PC-9 (cell line): ENCODE results near the gene PARP16. TPM values are rescaled to one million over a fixed set of nuclear protein-coding genes. Genes with fewer than 3 reads are reported as not detected.

ENCODE experiments used
- Bru-seq: library from RNA; stranded (reverse); fragments of 400-500 nt; gene quantifications from one replicate; lab custom pipeline; 2021; lab: Mats Ljungman, UMichigan
- BruChase-seq, 2 experiments: library from RNA; stranded (reverse); fragments of 400-500 nt; gene quantifications; one replicate each; lab custom pipeline; 2021; lab: Mats Ljungman, UMichigan
- BruUV-seq: library from RNA; stranded (reverse); fragments of 400-500 nt; replicated peaks from 2 replicates; lab custom pipeline; 2021; lab: Mats Ljungman, UMichigan
- CTCF ChIA-PET: fragments of 300-600 bp; sonication (Branson Sonifier 250); formaldehyde crosslinking; loops from one replicate; lab custom pipeline; 2022; ENCODE audit warnings: antibody characterized with exemption; lab: Charles Lee
- POLR2A ChIA-PET: fragments of 300-600 bp; sonication (Branson Sonifier 250); formaldehyde crosslinking; loops from one replicate; lab custom pipeline; 2022; ENCODE audit warnings: antibody characterized with exemption; ENCODE audit not compliant: unreplicated experiment; lab: Charles Lee
- DNase-seq, 2 experiments: peaks; one replicate each; pipeline versions ENCODE4 v3.0.0 to v3.0.0-alpha.2; 2015 to 2022; ENCODE audit warnings: mixed read lengths in 1 of 2
- H2AFZ ChIP-seq: fragments of 200-600 bp; sonication (generic); 2 replicates; pipeline ENCODE4 v1.8.1; 2017; ENCODE audit warnings: antibody characterized with exemption
- H3F3A ChIP-seq: fragments of 200-600 bp; sonication (generic); 2 replicates; pipeline ENCODE4 v1.8.1; 2017; ENCODE audit warnings: antibody characterized with exemption, mild to moderate bottlenecking, low read depth; ENCODE audit not compliant: insufficient read depth
- H3K27ac ChIP-seq: fragments of 200-600 bp; sonication (generic); 2 replicates; pipeline ENCODE4 v1.6.1; 2016; ENCODE audit warnings: mixed run types
- H3K27me3 ChIP-seq: fragments of 200-600 bp; sonication (generic); 2 replicates; pipeline ENCODE4 v1.6.1; 2016; ENCODE audit warnings: low read depth, mixed run types; ENCODE audit not compliant: insufficient read depth
- H3K36me3 ChIP-seq: fragments of 200-600 bp; sonication (generic); 2 replicates; pipeline ENCODE4 v1.6.1; 2016; ENCODE audit warnings: low read depth, mixed run types
- H3K4me1 ChIP-seq: fragments of 200-600 bp; sonication (generic); replicated peaks from 2 replicates; pipeline ENCODE4 v1.6.1; 2016; ENCODE audit warnings: mixed run types; ENCODE audit not compliant: insufficient read depth
- H3K4me2 ChIP-seq: fragments of 200-600 bp; sonication (generic); 2 replicates; pipeline ENCODE4 v1.6.1; 2017; ENCODE audit warnings: mixed run types
- H3K4me3 ChIP-seq: fragments of 200-600 bp; sonication (generic); 2 replicates; pipeline ENCODE4 v1.6.1; 2016; ENCODE audit warnings: mixed run types
- H3K79me2 ChIP-seq: fragments of 200-600 bp; sonication (generic); 2 replicates; pipeline ENCODE4 v1.6.1; 2017; ENCODE audit warnings: low read depth, mixed run types
- H3K9me2 ChIP-seq: fragments of 200-600 bp; sonication (generic); 2 replicates; pipeline ENCODE4 v1.8.1; 2017; ENCODE audit warnings: mild to moderate bottlenecking; ENCODE audit not compliant: insufficient read depth
- H3K9me3 ChIP-seq: fragments of 200-600 bp; sonication (generic); 2 replicates; pipeline ENCODE4 v1.8.1; 2016; ENCODE audit warnings: low read depth; ENCODE audit not compliant: insufficient read depth
- H4K20me1 ChIP-seq: fragments of 200-600 bp; sonication (generic); 2 replicates; pipeline ENCODE4 v1.8.1; 2017; ENCODE audit not compliant: insufficient read depth
- CTCF ChIP-seq: fragments of 200-600 bp; sonication (generic); conservative IDR thresholded peaks from 2 replicates; pipeline ENCODE4 v1.6.1; 2017; ENCODE audit warnings: mixed run types, antibody characterized with exemption, mild to moderate bottlenecking, moderate library complexity
- EZH2 ChIP-seq: fragments of 200-600 bp; sonication (generic); IDR thresholded peaks from 2 replicates; pipeline ENCODE4 v1.8.0; 2017; ENCODE audit warnings: antibody characterized with exemption, low read depth
- intact Hi-C: fragments of 100-400 bp; cut with micrococcal nuclease; formaldehyde crosslinking; loops from one replicate; pipeline ENCODE4 v1.10.0; 2022; ENCODE audit not compliant: unreplicated experiment
- long read RNA-seq: library from polyadenylated mRNA; stranded (forward); transcript quantifications from one replicate; pipeline ENCODE4 v2.0.0, GENCODE V29; 2022
- total RNA-seq: library from RNA; stranded (reverse); gene quantifications from 2 replicates; pipeline ENCODE4 v1.2.3, GENCODE V29; 2021

The PARP16 gene
- total RNA-seq (12.3 TPM in 2 replicates), Bru-seq, nascent RNA (percentile 51 among the genes with signal in this experiment), BruChase-seq, experiment 1, labeled RNA remaining after a 2-hour chase (percentile 55 among the genes with signal in this experiment), BruChase-seq, experiment 2, labeled RNA remaining after a 6-hour chase (percentile 62 among the genes with signal in this experiment)
- long read RNA-seq, transcript PARP16-206 (6 exons, 2,343 nt): major isoform, 23 of 38 reads
- long read RNA-seq, partial matches to known transcripts: 3 of 38 reads
- long read RNA-seq, other reads (novel, unspliced or antisense): 10 of 38 reads

GRCh38 chr15:65286704-65287519 lies at the start of gene PARP16:
Gene PARP16, minus strand, starts transcription at chr15:65286883. Its CDS starts 457 bp downstream, at chr15:65286426.
- Histone ChIP-seq H3K27ac (no peak within 1 kb of the TSS), H3K9me3 (no peaks in the 10 kb centered on the region), H2AFZ (peak within 1 kb of the TSS; percentile 97), H3F3A (peaks cover 8% of the 10 kb centered on the region; the same call in 1 of the 2 replicates), H3K36me3 (no peaks in the 10 kb centered on the region), H3K27me3 (no peaks in the 10 kb centered on the region), H3K79me2 (no peaks in the 10 kb centered on the region), H4K20me1 (no peaks in the 10 kb centered on the region), H3K9me2 (no peaks in the 10 kb centered on the region), H3K4me3 (peak within 1 kb of the TSS; percentile 74), H3K4me1 (peaks cover 14% of the 10 kb centered on the region), H3K4me2 (peak within 1 kb of the TSS; percentile 81)
- intact Hi-C loops: no loop called here
- TF ChIP-seq CTCF (no peak), EZH2 (no peak)
- POLR2A ChIA-PET: interaction anchor here (0.5 to 1.1 kb wide), 7 partner anchors 18 to 1304 kb away, joined by 3 to 18 read pairs (median 4); partner anchors contain the start of gene RNU5B-1
- DNase-seq: peak; percentile 65 to 94
- TSS peak; percentile 91 for BruUV-seq
- CTCF ChIA-PET: interaction anchor here (0.7 to 0.9 kb wide), 2 partner anchors 66 to 253 kb away, joined by 4 to 9 read pairs; no protein-coding TSS in a partner anchor

GRCh38 chr15:65335278-65336055 lies 48.8 kb upstream of the PARP16 start:
- intact Hi-C loops: no loop called here
- H4K20me1 ChIP-seq: no peaks in the 10 kb centered on the region
- H3K27ac ChIP-seq: no peak overlapping the region
- no peaks in the 10 kb centered on the region for H3K36me3 ChIP-seq
- no peaks in the 10 kb centered on the region for H3K79me2 ChIP-seq
- H3K4me2 ChIP-seq: no peak overlapping the region
- no peak overlapping the region for H2AFZ ChIP-seq
- no peaks in the 10 kb centered on the region for H3K9me2 ChIP-seq
- H3K27me3 ChIP-seq: no peaks in the 10 kb centered on the region; the same call in 1 of the 2 replicates
- BruUV-seq: no TSS peak
- CTCF ChIA-PET: interaction anchor here (0.6 kb wide), 1 partner anchor 10 kb away, joined by 6 read pairs; no protein-coding TSS in a partner anchor
- no peaks in the 10 kb centered on the region for H3K4me1 ChIP-seq
- TF ChIP-seq EZH2: no peak
- no peak for TF ChIP-seq CTCF
- no peaks in the 10 kb centered on the region for H3K9me3 ChIP-seq
- POLR2A ChIA-PET: no interaction called here
- DNase-seq: no peak
- no peak overlapping the region for H3K4me3 ChIP-seq
- no peaks in the 10 kb centered on the region for H3F3A ChIP-seq
